Measurements from ENCODE around the gene SMAP1. TPM values are rescaled to one million over a fixed set of nuclear protein-coding genes. Genes with fewer than 3 reads are reported as not detected.
A peak's percentile ranks its signal among the peaks of the same experiment; 100 is the strongest.
"Not testable (repeated sequence)": the region's sequence is repeated elsewhere in the genome, so short reads cannot be mapped to it uniquely, and the experiment has no call there.

Gene SMAP1
- total RNA-seq, 1 donor from 2014 or later, result 35.3 TPM

GRCh38 chr6:70742462-70742861 lies 74.8 kb downstream of the SMAP1 start:
- not testable (repeated sequence) for ATAC-seq

- ATAC-seq, result no peak
Measured at GRCh38 chr6:70753870-70754380, 86.2 kb downstream of the SMAP1 start.

GRCh38 chr6:70758883-70759282 lies 91.2 kb downstream of the SMAP1 start:
- no peak for ATAC-seq

- ATAC-seq, result peak; percentile 73
Measured at GRCh38 chr6:70763754-70764510, 96.2 kb downstream of the SMAP1 start.

GRCh38 chr6:70764706-70765105 lies 97.0 kb downstream of the SMAP1 start:
- no peak for ATAC-seq

GRCh38 chr6:70771351-70771750 lies 103.7 kb downstream of the SMAP1 start:
- not testable (repeated sequence) for ATAC-seq

GRCh38 chr6:70779934-70780333 lies 112.3 kb downstream of the SMAP1 start:
- no peak for ATAC-seq

- ATAC-seq, result no peak
Measured at GRCh38 chr6:70790483-70791224, 123.0 kb downstream of the SMAP1 start.

- ATAC-seq, result no peak
Measured at GRCh38 chr6:70797625-70798024, 129.9 kb downstream of the SMAP1 start.

- no peak for ATAC-seq
Measured at GRCh38 chr6:70806086-70806485, 138.4 kb downstream of the SMAP1 start.

- ATAC-seq, result no peak
Measured at GRCh38 chr6:70811788-70812187, 144.1 kb downstream of the SMAP1 start.

GRCh38 chr6:70813885-70814284 lies 146.2 kb downstream of the SMAP1 start:
- ATAC-seq, result no peak

GRCh38 chr6:70819646-70820045 lies 152.0 kb downstream of the SMAP1 start:
- ATAC-seq, result no peak

GRCh38 chr6:70820778-70821177 lies 153.1 kb downstream of the SMAP1 start:
- no peak for ATAC-seq

- no peak for ATAC-seq
Measured at GRCh38 chr6:70821751-70822150, 154.1 kb downstream of the SMAP1 start.

- no peak for ATAC-seq
Measured at GRCh38 chr6:70823651-70824050, 156.0 kb downstream of the SMAP1 start.

GRCh38 chr6:70831427-70831826 lies 163.7 kb downstream of the SMAP1 start:
- no peak for ATAC-seq

- ATAC-seq, result no peak
Measured at GRCh38 chr6:70834520-70834919, 166.8 kb downstream of the SMAP1 start.

GRCh38 chr6:70838907-70839285 lies 171.2 kb downstream of the SMAP1 start:
- no peak for ATAC-seq

- no peak for ATAC-seq
Measured at GRCh38 chr6:70839286-70840266, 171.9 kb downstream of the SMAP1 start.

GRCh38 chr6:70841112-70841511 lies 173.4 kb downstream of the SMAP1 start:
- no peak for ATAC-seq

GRCh38 chr6:70842541-70842940 lies 174.9 kb downstream of the SMAP1 start:
- ATAC-seq, result no peak

All from esophagus mucosa (tissue), 1 donor.